Liver (tissue), 9 donors: ENCODE results near the gene SLC35G2. TPM values are rescaled to one million over a fixed set of nuclear protein-coding genes. Genes with fewer than 3 reads are reported as not detected.
"Not testable (repeated sequence)": the region's sequence is repeated elsewhere in the genome, so short reads cannot be mapped to it uniquely, and the experiment has no call there.

Experiments used
- DNase-seq: peaks from one replicate; pipeline ENCODE4 v3.0.0-alpha.2; 2017; ENCODE audit warnings: low spot score
- H3K27ac ChIP-seq, 2 donors: one replicate each; pipeline ENCODE4 v1.7.0; 2013; ENCODE audit warnings: inconsistent platforms in 2 of 2, low read length in 2 of 2, control low read depth in 1 of 2, low read depth in 1 of 2, mild to moderate bottlenecking in 1 of 2
- H3K27me3 ChIP-seq, 4 donors: one replicate each; pipeline versions ENCODE4 v1.6.1 to v1.7.0; 2013; ENCODE audit warnings: low read length in 3 of 4, inconsistent platforms in 1 of 4, mild to moderate bottlenecking in 1 of 4, moderate library complexity in 1 of 4; ENCODE audit not compliant: control insufficient read depth in 4 of 4, insufficient read depth in 4 of 4
- H3K36me3 ChIP-seq, 4 donors: one replicate each; pipeline versions ENCODE4 v1.6.1 to v1.7.0; 2013; ENCODE audit warnings: low read length in 3 of 4, mild to moderate bottlenecking in 3 of 4, low read depth in 1 of 4, moderate library complexity in 1 of 4; ENCODE audit not compliant: control insufficient read depth in 4 of 4, insufficient read depth in 3 of 4
- H3K4me1 ChIP-seq, 4 donors: one replicate each; pipeline versions ENCODE4 v1.6.1 to v1.7.0; 2013; ENCODE audit warnings: low read length in 3 of 4, mild to moderate bottlenecking in 3 of 4, moderate library complexity in 1 of 4; ENCODE audit not compliant: control insufficient read depth in 4 of 4, insufficient read depth in 4 of 4
- H3K4me3 ChIP-seq, 3 donors: one replicate each; pipeline versions ENCODE4 v1.6.1 to v1.7.0; 2013; ENCODE audit warnings: low read length in 3 of 3, control low read depth in 1 of 3, low read depth in 1 of 3, mild to moderate bottlenecking in 1 of 3
- H3K9ac ChIP-seq, 2 donors: one replicate each; pipeline ENCODE4 v1.7.0; 2013; ENCODE audit warnings: low read length in 2 of 2, mild to moderate bottlenecking in 2 of 2, moderate library complexity in 2 of 2, control low read depth in 1 of 2, low read depth in 1 of 2
- H3K9me3 ChIP-seq, 4 donors: one replicate each; pipeline versions ENCODE4 v1.6.1 to v1.7.0; 2013; ENCODE audit warnings: low read length in 3 of 4; ENCODE audit not compliant: control insufficient read depth in 4 of 4
- EGR1 ChIP-seq, 2 donors: IDR thresholded peaks; 2 replicates each; pipeline ENCODE4 v1.6.1; 2016 to 2018; ENCODE audit warnings: antibody characterized with exemption in 2 of 2, low read depth in 2 of 2
- FOXA1 ChIP-seq: IDR thresholded peaks from 2 replicates; pipeline ENCODE4 v1.6.1; 2016; ENCODE audit warnings: antibody characterized with exemption
- FOXA2 ChIP-seq: IDR thresholded peaks from 2 replicates; pipeline ENCODE4 v1.6.1; 2016; ENCODE audit warnings: antibody characterized with exemption
- HNF4A ChIP-seq, 2 donors: conservative IDR thresholded peaks; 2 replicates each; pipeline ENCODE4 v1.6.1; 2016; ENCODE audit warnings: antibody characterized with exemption in 2 of 2, mild to moderate bottlenecking in 2 of 2
- HNF4G ChIP-seq: IDR thresholded peaks from 2 replicates; pipeline ENCODE4 v1.6.1; 2016; ENCODE audit warnings: antibody characterized with exemption
- JUND ChIP-seq, 2 donors: IDR thresholded peaks; 2 replicates each; pipeline ENCODE4 v1.6.1; 2016; ENCODE audit warnings: antibody characterized with exemption in 2 of 2
- NR2F2 ChIP-seq: IDR thresholded peaks from 2 replicates; pipeline ENCODE4 v1.6.1; 2016; ENCODE audit warnings: antibody characterized with exemption
- RXRA ChIP-seq, 2 donors: IDR thresholded peaks; 2 replicates each; pipeline ENCODE4 v1.6.1; 2017 to 2018; ENCODE audit warnings: antibody characterized with exemption in 2 of 2, mild to moderate bottlenecking in 1 of 2
- SP1 ChIP-seq: IDR thresholded peaks from 2 replicates; pipeline ENCODE4 v1.6.1; 2018; ENCODE audit warnings: antibody characterized with exemption, mild to moderate bottlenecking
- TAF1 ChIP-seq: conservative IDR thresholded peaks from 2 replicates; pipeline ENCODE4 v1.6.1; 2016; ENCODE audit warnings: antibody characterized with exemption, mild to moderate bottlenecking
- WGBS: extraction: QIAGEN DNeasy Blood & Tissue Kit; methylation state at CpG from one replicate; pipeline ENCODE4 v1.1.7; 2013; 5-methylcytosine and 5-hydroxymethylcytosine counted together
- polyA plus RNA-seq, 2 donors: library from polyadenylated mRNA; stranded (reverse) in 1 of 2; unstranded in 1 of 2; fragments of 200-250 nt in 1 of 2; fragments of >200 nt in 1 of 2; fragmentation: Nextera tagmentation in 1 of 2; extraction: Ambion mirVana in 1 of 2; gene quantifications; one replicate each; pipeline versions ENCODE4 v1.2.1 to v1.2.3, GENCODE V29; 2013 to 2015
- total RNA-seq, 2 donors: library from RNA; depleted of rRNA; stranded (reverse); fragments of >200 nt; gene quantifications; one replicate each; pipeline ENCODE4 v1.2.3, GENCODE V29; 2014
- TF ChIP-seq, protein P1 (sequence below): IDR thresholded peaks from 2 replicates; pipeline ENCODE4 v1.6.1; 2016; ENCODE audit warnings: antibody characterized with exemption
- TF ChIP-seq, protein P2 (sequence below): IDR thresholded peaks from 2 replicates; pipeline ENCODE4 v1.6.1; 2016; ENCODE audit warnings: antibody characterized with exemption, mild to moderate bottlenecking
- donor health status: healthy.
- donor health status: healthy.
- donor health status: healthy.
- donor health status: healthy.
- donor health status: healthy.

Gene SLC35G2
- total and polyA plus RNA-seq, 4 donors = 0.51 to 1.2 (median 0.72) TPM

DNA sequence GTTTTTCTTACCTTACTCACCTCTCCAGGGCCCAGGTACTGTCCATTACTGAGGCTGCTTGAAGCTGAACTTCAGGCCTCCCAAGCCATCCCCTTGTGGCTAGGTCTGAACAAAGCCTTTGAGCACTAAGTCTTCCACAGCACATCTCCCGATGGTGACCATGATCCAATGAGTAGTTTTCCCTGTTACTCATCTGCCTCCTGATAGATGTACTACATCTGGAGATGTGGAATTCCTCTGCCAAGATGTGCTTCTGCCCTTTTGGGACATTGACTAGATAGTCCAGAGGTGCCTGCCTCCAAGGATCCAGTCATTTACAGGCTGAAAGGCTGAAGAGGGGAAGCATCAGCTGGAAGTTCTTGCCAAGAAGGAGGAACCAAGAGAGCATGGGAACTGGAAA is 28.9 kb upstream of the SLC35G2 start:
- TF ChIP-seq EGR1 (IDR thresholded peaks at IDR 0.05; ENCODE audit: low read depth in 2 of 2) (no peak), TAF1 (no peak), JUND (IDR thresholded peaks at IDR 0.05) (no peak), HNF4G (no peak), NR2F2 (no peak), RXRA (IDR thresholded peaks at IDR 0.05) (no peak)
- TF ChIP-seq, protein P1, sequence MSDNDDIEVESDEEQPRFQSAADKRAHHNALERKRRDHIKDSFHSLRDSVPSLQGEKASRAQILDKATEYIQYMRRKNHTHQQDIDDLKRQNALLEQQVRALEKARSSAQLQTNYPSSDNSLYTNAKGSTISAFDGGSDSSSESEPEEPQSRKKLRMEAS = no peak
- TF ChIP-seq, protein P2, sequence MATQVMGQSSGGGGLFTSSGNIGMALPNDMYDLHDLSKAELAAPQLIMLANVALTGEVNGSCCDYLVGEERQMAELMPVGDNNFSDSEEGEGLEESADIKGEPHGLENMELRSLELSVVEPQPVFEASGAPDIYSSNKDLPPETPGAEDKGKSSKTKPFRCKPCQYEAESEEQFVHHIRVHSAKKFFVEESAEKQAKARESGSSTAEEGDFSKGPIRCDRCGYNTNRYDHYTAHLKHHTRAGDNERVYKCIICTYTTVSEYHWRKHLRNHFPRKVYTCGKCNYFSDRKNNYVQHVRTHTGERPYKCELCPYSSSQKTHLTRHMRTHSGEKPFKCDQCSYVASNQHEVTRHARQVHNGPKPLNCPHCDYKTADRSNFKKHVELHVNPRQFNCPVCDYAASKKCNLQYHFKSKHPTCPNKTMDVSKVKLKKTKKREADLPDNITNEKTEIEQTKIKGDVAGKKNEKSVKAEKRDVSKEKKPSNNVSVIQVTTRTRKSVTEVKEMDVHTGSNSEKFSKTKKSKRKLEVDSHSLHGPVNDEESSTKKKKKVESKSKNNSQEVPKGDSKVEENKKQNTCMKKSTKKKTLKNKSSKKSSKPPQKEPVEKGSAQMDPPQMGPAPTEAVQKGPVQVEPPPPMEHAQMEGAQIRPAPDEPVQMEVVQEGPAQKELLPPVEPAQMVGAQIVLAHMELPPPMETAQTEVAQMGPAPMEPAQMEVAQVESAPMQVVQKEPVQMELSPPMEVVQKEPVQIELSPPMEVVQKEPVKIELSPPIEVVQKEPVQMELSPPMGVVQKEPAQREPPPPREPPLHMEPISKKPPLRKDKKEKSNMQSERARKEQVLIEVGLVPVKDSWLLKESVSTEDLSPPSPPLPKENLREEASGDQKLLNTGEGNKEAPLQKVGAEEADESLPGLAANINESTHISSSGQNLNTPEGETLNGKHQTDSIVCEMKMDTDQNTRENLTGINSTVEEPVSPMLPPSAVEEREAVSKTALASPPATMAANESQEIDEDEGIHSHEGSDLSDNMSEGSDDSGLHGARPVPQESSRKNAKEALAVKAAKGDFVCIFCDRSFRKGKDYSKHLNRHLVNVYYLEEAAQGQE = no peak
- Histone ChIP-seq H3K27me3 (no peaks in the 10 kb centered on the region), H3K9me3 (no peaks in the 10 kb centered on the region), H3K9ac (no peak overlapping the region), H3K4me1 (peaks cover 0 to 11% (median 6%) of the 10 kb centered on the region in 4 donors), H3K36me3 (no peaks in the 10 kb centered on the region), H3K27ac (no peak overlapping the region), H3K4me3 (no peak overlapping the region)
- WGBS = 96% methylated on average over 1 of the region's 1 CpG
- DNase-seq = no peak

DNA sequence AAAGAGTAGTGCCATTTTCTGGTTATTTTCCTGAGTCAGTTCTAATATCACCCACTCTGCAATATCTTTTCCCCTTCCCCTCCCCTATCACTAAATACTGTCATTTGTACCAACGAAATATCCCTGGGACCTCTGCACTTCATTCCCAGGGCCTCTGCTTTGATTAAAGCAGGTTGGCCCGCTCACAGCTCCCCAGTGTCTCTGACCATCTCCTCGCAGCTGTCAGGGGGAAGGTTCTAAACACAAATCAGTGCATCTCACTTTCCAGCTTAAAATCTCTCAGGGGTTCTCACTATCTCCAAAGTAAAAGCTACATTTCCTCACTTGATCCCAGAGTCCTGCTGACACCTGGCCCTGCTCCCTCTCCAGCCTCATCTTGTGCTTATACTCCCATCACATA is 28.1 kb upstream of the SLC35G2 start:
- H3K4me1 ChIP-seq = peaks cover 0 to 11% (median 6%) of the 10 kb centered on the region in 4 donors
- DNase-seq = no peak
- H3K9ac ChIP-seq = no peak overlapping the region
- H3K9me3 ChIP-seq = no peaks in the 10 kb centered on the region
- no peaks in the 10 kb centered on the region for H3K36me3 ChIP-seq
- TF ChIP-seq FOXA1 = no peak
- H3K4me3 ChIP-seq = no peak overlapping the region
- H3K27me3 ChIP-seq = no peaks in the 10 kb centered on the region
- no peak overlapping the region for H3K27ac ChIP-seq
- WGBS = 90% methylated on average over 3 of the region's 3 CpGs

DNA sequence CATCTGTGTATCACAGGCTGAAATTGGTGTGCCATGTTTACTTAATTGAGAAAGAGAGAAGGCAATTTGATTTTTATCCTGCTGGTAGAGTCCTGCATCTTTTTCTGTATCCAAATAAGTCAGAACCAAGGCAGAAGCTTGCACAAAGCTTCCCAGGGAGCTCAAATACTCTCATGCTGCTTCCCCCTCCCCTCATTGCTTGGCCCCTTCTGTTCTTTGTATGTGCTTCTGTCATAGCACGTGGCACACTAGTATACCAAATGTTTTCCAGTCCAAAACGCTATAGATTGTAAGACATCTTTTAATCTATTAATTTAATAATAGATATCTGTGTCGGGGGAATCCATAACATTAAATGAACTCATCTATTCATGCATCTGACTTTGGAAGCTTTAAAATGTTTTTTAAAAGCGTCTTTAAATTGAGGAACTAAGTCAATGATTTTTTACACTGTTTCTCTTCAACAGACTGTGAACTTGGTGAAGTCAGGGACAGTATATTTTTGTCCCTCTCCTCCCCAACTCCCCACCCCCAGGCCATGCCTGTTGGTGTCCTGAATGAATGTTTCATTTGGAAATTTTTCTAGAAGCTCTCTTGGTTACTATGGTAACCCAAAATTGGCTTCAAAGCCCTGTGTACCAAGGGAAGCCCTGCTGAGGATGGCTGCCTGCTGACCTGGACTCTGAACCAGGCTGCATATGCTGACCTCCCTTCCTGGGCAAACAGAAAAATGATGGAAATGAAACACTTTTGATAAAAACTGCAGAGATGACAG is 26.2 kb upstream of the SLC35G2 start:
- no peaks in the 10 kb centered on the region for H3K4me1 ChIP-seq
- H3K36me3 ChIP-seq = no peaks in the 10 kb centered on the region
- H3K27ac ChIP-seq = no peak overlapping the region
- DNase-seq = no peak
- no peaks in the 10 kb centered on the region for H3K27me3 ChIP-seq
- no peak for TF ChIP-seq RXRA (IDR thresholded peaks at IDR 0.05)
- no peak for TF ChIP-seq FOXA2
- peak in 1 of 2 donors; percentile 20 for TF ChIP-seq HNF4A (conservative IDR thresholded peaks at IDR 0.05)
- TF ChIP-seq, protein P1 = no peak
- TF ChIP-seq EGR1 (IDR thresholded peaks at IDR 0.05; ENCODE audit: low read depth in 2 of 2) = no peak
- no peak for TF ChIP-seq SP1
- no peak overlapping the region for H3K4me3 ChIP-seq
- no peak overlapping the region for H3K9ac ChIP-seq
- 61% methylated on average over 4 of the region's 4 CpGs for WGBS
- no peaks in the 10 kb centered on the region for H3K9me3 ChIP-seq

DNA sequence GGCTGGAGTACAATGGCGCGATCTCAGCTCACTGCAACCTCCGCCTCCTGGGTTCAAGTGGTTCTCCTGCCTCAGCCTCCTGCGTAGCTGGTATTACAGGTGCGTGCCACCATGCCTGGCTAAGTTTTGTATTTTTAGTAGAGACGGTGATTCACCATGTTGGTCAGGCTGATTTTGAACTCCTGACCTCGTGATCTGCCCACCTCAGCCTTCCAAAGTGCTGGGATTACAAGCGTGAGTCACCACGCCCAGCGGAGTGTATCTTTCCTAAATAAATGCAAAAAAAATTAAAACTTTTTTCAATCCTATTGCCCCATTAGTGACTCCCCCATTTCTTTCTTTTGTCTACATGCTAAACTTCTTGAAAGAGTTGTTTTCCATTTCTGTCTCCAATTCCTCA is 17.8 kb upstream of the SLC35G2 start:
- not testable (repeated sequence) for H3K4me3 ChIP-seq, DNase-seq, H3K36me3 ChIP-seq, H3K27ac ChIP-seq, H3K9me3 ChIP-seq, H3K27me3 ChIP-seq, H3K9ac ChIP-seq, H3K4me1 ChIP-seq
- WGBS = 95% methylated on average over 10 of the region's 10 CpGs
